Esophagus squamous epithelium (tissue), 4 donors: ENCODE measurements around the gene HNRNPA3.

Experiments
- POLR2A ChIP-seq, 4 donors: fragments of 450-650 bp; IDR thresholded peaks; one replicate each; pipeline ENCODE4 v1.6.1; 2017; ENCODE audit warnings: antibody characterized with exemption in 4 of 4, mild to moderate bottlenecking in 4 of 4, moderate library complexity in 3 of 4
- TF ChIP-seq, protein P1 (sequence below), 6 experiments: fragments of 450-650 bp in 4 of 6; fragments of 200-600 bp in 2 of 6; sonication (generic) in 2 of 6; IDR thresholded peaks; one replicate each; pipeline ENCODE4 v1.5.1; 2016 to 2019; ENCODE audit warnings: antibody characterized with exemption in 6 of 6, mild to moderate bottlenecking in 4 of 6, moderate library complexity in 4 of 6

DNA sequence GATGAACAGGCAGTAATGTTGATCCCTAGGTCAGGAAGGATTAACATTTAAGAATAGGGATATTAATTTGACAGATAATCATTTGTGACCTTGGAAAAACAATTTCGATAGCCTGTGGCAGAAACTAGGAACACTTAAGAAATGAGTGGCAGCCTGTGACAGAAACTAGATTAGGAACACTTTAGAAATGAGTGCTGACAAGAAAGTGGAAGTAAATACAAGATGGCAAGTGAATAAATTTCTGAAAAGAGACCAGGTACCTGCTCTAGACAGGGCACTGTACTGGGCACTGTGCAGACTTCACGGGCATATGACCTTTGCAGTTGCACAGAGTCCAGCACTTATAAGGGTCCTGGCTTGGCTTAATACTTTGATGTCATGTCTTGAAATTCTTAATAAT is 5.5 kb upstream of the HNRNPA3 start:
- TF ChIP-seq, protein P1, sequence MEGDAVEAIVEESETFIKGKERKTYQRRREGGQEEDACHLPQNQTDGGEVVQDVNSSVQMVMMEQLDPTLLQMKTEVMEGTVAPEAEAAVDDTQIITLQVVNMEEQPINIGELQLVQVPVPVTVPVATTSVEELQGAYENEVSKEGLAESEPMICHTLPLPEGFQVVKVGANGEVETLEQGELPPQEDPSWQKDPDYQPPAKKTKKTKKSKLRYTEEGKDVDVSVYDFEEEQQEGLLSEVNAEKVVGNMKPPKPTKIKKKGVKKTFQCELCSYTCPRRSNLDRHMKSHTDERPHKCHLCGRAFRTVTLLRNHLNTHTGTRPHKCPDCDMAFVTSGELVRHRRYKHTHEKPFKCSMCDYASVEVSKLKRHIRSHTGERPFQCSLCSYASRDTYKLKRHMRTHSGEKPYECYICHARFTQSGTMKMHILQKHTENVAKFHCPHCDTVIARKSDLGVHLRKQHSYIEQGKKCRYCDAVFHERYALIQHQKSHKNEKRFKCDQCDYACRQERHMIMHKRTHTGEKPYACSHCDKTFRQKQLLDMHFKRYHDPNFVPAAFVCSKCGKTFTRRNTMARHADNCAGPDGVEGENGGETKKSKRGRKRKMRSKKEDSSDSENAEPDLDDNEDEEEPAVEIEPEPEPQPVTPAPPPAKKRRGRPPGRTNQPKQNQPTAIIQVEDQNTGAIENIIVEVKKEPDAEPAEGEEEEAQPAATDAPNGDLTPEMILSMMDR (IDR thresholded peaks at IDR 0.05): no peak
- TF ChIP-seq POLR2A (IDR thresholded peaks at IDR 0.05): no peak
